ENCODE data around the gene FGF19. TPM values are rescaled to one million over a fixed set of nuclear protein-coding genes. Genes with fewer than 3 reads are reported as not detected.

Gene FGF19
- total RNA-seq, 2 experiments from 2014 or later = not detected

- intact Hi-C loops (cut with micrococcal nuclease; ENCODE audit: unreplicated experiment) = loop anchor here (10.0 kb wide), 1 partner anchor 173 kb away; no protein-coding TSS in a partner anchor
- H4K20me1 ChIP-seq (ENCODE audit: insufficient read depth, low read length) = no peaks in the 10 kb centered on the region
- H3K4me1 ChIP-seq (ENCODE audit: insufficient read depth, low read length, poor library complexity, severe bottlenecking) = no peaks in the 10 kb centered on the region
- no TSS peak for BruUV-seq (replicated peaks)
- H3K4me3 ChIP-seq (ENCODE audit: low read depth, low read length, poor library complexity, severe bottlenecking) = no peak overlapping the region
- H3K9me2 ChIP-seq (ENCODE audit: insufficient read depth, low read length) = no peaks in the 10 kb centered on the region
- no peak overlapping the region for H3K4me2 ChIP-seq (ENCODE audit: low read length)
- H3K79me2 ChIP-seq (ENCODE audit: insufficient read depth, low read depth, low read length) = no peaks in the 10 kb centered on the region
- TF ChIP-seq EZH2phosphoT487 (IDR thresholded peaks at IDR 0.05; ENCODE audit: borderline replicate concordance, low read depth, low read length) (no peak), CTCF (conservative IDR thresholded peaks at IDR 0.05; ENCODE audit: low read length) (no peak)
- H3K27ac ChIP-seq (ENCODE audit: low read depth, low read length, poor library complexity, severe bottlenecking) = no peak overlapping the region
- H3K9me3 ChIP-seq (ENCODE audit: low read length) = no peaks in the 10 kb centered on the region
- POLR2A ChIA-PET = interaction anchor here (0.7 kb wide), 1 partner anchor 144 kb away, joined by 4 read pairs; no protein-coding TSS in a partner anchor
- H3K36me3 ChIP-seq (ENCODE audit: insufficient read depth, low read length) = no peaks in the 10 kb centered on the region
- H2AFZ ChIP-seq (ENCODE audit: low read length) = no peak overlapping the region
- DNase-seq (ENCODE audit: low spot score) = no peak
- CTCF ChIA-PET (ENCODE audit: unreplicated experiment) = interaction anchor here (0.6 kb wide), 1 partner anchor 858 kb away, joined by 3 read pairs; no protein-coding TSS in a partner anchor
These were observed 8.3 kb upstream of the FGF19 start for GRCh38 chr11:69711822-69712801.

- no peak overlapping the region for H3K27ac ChIP-seq (ENCODE audit: low read depth, low read length, poor library complexity, severe bottlenecking)
- ChIA-PET POLR2A (interaction anchor here (1.0 kb wide), 1 partner anchor 10 kb away, joined by 3 read pairs; no protein-coding TSS in a partner anchor), CTCF (ENCODE audit: unreplicated experiment) (no interaction called here)
- no peaks in the 10 kb centered on the region for H3K9me2 ChIP-seq (ENCODE audit: insufficient read depth, low read length)
- no peaks in the 10 kb centered on the region for H3K4me1 ChIP-seq (ENCODE audit: insufficient read depth, low read length, poor library complexity, severe bottlenecking)
- no peak overlapping the region for H2AFZ ChIP-seq (ENCODE audit: low read length)
- H3K9me3 ChIP-seq (ENCODE audit: low read length) = no peaks in the 10 kb centered on the region
- intact Hi-C loops (cut with micrococcal nuclease; ENCODE audit: unreplicated experiment) = no loop called here
- no peak overlapping the region for H3K4me3 ChIP-seq (ENCODE audit: low read depth, low read length, poor library complexity, severe bottlenecking)
- TF ChIP-seq EZH2phosphoT487 (IDR thresholded peaks at IDR 0.05; ENCODE audit: borderline replicate concordance, low read depth, low read length) (no peak), CTCF (conservative IDR thresholded peaks at IDR 0.05; ENCODE audit: low read length) (no peak)
- no peaks in the 10 kb centered on the region for H3K79me2 ChIP-seq (ENCODE audit: insufficient read depth, low read depth, low read length)
- BruUV-seq (replicated peaks) = no TSS peak
- no peak for DNase-seq (ENCODE audit: low spot score)
- no peak overlapping the region for H3K4me2 ChIP-seq (ENCODE audit: low read length)
- no peaks in the 10 kb centered on the region for H3K36me3 ChIP-seq (ENCODE audit: insufficient read depth, low read length)
- no peaks in the 10 kb centered on the region for H4K20me1 ChIP-seq (ENCODE audit: insufficient read depth, low read length)
These were observed 5.0 kb upstream of the FGF19 start for GRCh38 chr11:69708736-69709401.

Measured in OCI-LY7 (cell line).